Brain pericyte (primary cell): ENCODE data around the gene ARPC2.

ENCODE experiments used
- DNase-seq: peaks from one replicate; pipeline ENCODE4 v3.0.0-alpha.2; 2012; ENCODE audit warnings: low read depth, low spot score

The ARPC2 gene

DNA sequence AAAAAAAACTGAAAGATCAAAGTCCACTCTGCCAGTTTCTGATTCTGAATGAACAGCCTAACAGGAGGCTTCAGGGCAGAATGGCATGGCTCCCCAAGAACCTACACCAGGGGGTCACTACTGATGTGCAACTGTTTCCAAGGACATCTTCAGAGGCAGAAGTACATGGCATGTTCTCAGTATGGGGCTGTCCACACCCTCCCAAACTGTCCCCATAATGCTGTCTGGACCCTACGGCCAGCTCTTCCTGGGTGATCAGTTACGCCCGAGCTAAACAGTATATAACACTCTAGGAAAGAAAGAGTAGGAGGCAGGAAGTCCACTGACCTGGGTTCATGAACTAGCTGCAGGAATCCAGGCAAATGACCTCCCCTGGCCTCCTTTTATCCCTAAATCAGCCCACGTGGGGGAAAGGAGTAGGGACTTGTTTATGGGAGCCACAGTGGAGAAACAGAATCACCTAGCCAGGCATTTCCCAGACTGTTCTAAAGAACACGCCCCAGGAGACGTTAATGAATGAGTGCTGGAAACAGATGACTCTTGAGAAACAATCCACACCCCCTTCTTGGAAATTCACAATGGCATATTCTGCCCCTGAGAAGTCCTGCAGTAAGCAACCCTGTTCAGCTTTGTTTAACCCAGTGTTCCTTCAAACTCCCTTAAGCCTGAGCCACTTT is 72.8 kb downstream of the ARPC2 start:
- DNase-seq = no peak

DNA sequence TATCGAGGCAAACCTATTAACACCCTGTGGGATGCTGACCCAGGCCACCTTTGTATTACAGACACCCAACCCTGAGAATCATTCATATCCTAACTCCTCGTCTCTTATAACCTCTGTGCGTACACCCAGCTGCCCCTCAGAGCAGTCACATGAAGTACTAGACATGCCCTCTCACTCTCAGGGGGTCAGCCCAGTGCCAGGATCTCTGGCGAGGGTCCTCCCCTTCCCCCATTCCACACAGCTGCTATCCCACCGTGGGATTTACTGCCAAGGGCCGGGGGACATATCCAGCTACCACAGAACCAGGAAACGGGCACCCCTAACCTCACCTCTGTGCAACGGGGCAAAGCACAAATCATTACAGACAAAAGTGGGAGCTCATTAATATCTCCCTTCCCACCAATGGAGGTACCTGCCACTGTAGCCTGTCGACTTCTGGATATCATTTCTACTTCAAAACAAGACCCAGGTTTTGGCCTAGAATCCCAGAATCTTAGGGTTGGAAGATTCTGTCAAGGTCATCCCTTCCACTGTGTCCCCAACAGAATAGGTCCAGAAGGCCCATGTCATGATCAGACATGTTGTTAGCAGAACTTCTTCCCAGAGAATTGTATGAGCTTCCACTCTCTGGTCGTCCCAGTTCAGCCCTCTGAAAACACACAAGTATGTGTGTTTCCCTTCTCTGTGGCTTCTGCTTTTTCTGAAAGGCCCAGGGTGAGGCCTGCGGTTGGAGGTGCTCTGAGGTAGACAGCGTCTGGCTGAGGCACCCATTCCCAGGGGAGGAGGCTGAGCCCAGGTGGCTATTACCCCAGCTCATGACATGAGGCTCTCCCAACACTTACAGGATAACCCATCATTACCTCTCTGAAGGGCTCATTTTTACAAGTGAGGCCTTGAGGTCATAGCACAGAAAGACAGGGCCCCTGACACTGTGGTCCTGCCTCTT is 73.6 kb downstream of the ARPC2 start:
- no peak for DNase-seq

DNA sequence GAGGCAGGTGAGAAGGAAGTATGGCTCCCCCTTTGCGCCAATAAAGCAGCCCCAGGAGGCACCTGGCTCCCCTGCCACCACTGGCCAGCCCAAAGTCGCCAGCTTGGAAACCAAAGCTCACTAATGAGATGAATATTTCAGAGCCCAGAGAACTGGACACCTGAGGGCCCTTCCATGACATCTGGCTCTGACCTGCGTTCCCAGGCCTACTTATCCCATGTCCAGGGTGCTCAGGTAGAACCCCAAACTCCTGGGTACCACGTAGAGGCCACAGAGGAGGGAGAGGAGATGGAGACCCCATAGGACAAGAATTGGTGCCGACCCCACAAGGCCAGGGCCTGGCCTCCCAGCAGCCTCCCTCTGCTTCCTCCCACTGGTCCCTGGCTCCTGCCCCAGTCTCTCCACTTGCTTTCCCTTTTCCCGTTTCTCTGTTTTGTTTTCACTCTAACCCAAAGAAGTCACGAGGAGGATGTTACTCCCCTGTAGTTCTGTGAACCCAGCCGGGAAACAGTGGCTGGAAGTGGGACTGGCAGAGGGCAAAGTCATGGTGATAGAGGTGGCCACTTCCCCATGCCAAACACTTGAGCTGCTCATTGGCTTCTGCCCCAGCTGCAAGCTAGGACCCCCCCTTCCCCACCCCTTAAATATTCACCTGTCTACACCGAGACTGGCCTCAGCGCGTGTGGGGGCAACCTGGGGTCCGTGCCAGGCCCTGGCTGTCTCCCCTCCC is 74.5 kb downstream of the ARPC2 start:
- DNase-seq = no peak

DNA sequence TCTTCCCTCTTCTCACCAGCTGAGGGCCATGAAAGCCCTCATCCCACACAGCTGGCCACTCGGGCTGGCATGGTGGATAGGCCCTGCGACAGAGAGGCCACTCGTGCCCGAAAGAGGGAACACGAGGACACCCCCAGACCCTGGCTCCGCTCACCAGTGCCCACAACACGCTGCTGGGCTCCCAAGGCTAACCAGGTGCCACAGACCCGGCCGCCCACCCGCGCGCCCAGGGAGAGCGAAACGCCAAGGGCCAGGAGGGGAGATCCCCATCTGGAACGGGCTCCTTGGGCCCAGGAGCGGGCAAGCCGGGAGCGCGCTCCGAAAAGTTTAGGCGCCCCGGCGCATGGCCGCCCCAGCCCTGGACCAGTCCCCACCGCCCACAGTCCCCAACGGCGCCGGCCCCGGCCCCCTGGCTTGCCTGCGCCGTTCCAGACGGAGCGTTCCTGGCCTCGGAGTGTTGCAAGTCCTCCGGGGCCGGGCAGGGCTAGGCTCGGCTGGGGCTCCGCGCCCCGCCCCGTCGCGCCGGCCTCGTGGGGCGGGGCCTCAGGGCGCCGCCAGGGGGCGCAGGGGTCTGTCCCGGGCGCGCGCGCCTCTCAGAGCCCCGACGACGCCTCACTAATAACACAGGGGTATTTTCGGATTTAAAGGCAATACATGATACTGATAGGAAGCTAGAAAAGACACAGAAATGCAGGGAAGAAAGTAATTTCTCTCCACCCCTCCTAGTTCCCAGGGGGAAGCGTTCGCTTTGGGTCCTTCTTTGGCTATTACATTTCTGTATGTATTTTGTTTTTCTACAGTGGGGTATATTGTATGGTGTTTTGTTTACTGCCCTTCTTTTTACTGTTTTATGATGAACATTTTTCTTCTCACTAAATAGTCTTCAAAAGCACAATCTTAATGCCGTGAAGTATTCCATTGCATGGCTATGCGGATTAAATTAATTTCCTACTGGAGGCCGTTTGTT is 75.3 kb downstream of the ARPC2 start, which contains the start of gene TMBIM1:
Gene TMBIM1, minus strand, starts transcription at position 456 of the 967 bp plus-strand sequence. CDS start 10,362 bp downstream, outside the sequence.
- no peak for DNase-seq

DNA sequence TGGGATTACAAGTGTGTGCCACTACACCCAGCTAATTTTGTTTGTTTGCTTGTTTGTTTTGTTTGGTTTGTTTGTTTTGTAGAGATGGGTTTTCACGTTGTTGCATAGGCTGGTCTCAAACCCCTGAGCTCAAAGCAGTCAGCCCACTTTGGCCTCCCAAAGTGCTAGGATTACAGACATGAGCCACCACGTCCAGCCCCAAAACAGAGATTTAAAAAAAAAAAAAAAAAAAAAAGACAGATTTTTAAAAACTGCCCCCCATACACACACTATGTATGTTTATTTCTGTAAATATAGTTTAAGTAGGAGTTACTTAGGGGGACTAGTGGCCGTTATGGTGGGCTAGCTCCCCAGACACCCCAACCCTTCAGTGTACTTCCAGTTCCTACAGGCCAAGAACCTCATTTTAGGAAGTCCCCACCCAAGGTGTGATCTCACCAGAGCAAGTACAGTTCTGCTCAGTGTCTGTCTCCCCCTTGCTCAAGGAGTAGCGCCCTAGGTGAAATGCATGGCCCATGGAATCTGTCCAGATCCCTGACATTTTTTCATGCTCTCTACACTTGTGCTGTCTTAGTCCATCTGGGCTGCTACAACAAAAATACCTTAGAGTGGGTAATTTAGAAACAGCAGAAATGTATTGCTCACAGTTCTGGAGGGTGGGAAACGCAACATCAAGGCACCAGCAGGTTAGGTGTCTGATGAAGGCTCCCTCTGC is 76.9 kb downstream of the ARPC2 start:
- no peak for DNase-seq

DNA sequence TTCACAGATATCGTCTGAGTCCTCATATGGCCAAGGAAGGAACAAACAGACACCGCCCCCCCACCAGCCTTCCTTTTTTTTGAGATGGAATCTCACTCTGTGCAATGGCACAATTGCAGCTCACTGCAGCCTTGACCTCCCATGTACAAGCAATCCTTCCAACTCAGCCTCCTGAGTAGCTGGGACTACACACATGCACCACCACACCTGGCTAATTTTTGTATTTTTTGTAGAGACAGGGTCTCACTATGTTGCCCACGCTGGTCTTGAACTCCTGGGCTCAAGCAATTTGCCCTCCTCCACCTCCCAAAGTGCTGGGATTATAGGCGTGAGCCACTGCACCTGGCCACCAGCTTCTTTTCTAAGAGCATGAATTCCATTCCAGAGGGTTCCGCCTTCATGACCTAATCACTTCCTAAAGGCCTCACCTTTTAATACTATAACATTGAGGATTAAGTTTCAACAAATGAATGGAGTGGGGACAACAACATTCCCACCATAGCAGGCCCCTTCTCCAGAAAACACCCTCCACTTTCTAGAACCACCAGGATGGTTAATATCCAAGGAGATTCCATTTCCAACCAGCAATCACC is 77.5 kb downstream of the ARPC2 start:
- no peak for DNase-seq

DNA sequence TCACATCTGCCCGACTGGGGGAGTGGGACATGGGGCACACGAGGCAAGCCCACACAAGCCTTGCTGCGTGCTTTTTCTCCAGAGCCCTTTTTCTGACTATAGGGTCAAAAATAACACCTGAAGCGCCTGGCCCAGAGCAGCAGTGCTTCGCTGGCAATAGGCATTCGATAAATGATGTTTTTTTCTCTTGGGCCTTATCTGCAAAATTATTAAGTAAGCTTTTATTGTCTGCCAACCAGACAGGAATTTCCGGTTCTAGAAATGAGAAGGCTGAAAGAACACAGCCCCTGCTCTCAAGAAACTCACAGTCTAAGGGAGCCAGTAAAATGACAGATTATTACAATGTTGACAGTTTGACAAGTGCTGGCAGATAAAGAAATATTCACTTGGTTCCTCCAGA is 78.0 kb downstream of the ARPC2 start:
- no peak for DNase-seq

DNA sequence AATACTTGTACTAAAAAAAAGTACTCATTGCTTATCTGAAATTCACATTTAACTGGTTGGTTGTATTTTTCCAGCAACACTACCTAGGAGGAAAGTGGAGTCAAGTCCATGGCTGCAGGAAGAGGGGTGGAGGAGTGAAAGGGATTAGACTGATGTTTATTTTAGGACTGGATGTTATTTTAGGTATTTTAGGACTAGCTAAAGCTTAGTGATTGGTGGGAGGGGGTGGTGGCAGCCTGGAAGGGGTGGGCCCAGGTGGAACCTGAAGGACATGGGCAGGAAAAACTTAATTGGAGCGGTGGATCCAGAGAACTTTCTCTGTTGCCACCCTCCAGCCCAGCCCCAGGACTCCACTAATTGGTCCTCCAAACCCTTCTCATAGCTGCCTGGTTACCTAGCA is 79.2 kb downstream of the ARPC2 start:
- no peak for DNase-seq

DNA sequence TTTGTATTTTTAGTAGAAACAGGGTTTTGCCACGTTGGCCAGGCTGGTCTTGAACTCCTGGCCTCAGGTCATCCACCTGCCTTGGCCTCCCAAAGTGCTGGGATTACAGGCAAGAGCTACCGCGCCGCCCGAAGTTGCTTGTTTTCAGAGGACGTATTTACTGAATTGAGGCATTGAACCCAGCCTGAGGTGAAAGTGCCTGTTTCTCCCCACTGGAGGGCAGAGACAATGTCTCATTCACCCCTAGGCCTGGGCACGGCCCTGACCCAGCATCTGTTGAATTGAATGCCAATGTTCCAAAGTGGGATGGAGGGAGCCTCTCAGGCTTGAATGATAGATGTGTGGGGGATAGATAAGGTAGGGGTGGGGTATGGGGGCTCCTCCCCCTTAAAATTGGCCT is 79.9 kb downstream of the ARPC2 start:
- no peak for DNase-seq

DNA sequence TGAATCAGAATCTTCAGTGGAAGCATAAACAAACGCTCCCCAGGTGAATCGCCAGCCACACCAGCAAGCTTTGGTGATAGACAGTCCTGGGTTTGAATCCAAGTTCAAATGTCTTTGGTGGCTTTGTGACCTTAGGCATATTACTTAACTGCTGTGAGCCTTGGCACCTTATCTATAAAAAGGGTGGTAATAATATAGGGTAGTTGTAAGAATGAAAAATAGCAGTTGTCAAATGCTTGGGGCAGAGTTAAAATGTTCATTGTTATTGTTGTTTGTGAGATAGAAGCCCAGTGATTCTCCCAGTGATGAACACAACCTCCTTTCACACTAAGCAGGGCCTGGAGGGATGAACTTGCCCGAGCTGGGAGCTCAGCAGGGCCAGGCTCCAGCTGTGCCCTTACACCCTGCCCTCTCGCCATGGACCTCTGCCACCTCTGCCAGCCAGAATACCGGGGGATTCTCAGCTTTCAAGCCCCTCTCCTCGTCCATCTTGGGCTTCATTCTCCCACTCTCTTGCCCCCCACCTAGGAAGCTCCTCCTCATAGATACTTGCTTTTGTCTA is 81.4 kb downstream of the ARPC2 start:
- no peak for DNase-seq

DNA sequence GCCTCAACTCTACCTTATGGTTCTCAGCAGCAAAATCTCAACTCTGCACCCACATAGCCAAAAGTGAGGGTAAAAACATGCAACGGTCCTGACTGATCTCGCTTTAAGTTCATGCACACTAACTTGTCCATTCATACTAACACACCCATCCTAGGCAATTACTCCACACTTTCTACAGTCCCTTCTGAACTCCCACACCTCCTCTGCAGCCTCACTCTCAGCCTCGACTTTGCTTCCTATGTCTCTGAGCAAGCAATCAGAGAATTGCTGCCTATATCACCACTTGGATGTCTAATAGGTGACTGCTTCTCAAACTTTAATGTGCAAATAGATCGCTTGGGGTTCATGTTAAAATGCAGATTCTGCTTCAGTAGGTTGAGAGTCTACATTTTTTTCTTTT is 83.2 kb downstream of the ARPC2 start:
- DNase-seq = no peak

DNA sequence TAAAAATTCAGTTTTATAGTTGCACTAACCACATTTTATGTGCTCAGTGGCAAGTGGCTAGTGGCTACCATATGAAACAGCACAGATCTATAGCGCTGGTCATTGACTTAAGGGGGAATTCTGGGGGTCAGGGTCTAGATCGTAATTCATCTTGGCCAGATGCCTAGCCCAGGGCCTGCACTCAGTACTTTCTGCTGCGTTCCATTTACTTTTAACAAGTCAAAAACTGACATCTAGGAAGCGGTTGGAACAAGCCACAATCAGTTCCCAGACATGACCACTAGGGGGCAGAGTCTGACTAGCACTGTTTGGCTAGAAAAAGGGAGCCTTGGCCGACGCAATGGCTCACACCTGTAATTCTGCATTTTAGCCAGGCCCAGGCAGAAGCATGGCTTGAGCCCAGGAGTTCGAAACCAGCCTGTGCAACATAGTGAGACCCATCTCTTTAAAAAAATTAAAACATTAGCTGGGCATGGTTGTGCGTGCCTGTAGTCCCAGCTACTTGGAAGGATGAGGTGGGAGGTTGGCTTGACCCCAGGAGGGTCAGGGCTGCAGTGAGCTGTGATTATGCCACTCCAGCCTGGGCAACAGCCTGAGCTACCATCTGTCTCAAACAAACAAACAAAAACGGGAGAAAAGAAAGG is 84.3 kb downstream of the ARPC2 start:
- no peak for DNase-seq
